Lung (tissue), 12 donors: ENCODE measurements around the gene EXOC4. TPM values are rescaled to one million over a fixed set of nuclear protein-coding genes. Genes with fewer than 3 reads are reported as not detected.

Source experiments
- ATAC-seq: fragments of 200-7000 bp; cut with Tn5 transposase; one replicate; pipeline ENCODE4 v1.9.1; 2020; ENCODE audit warnings: moderate number of reproducible peaks; ENCODE audit not compliant: insufficient read depth, low FRiP score
- DNase-seq, 3 donors: peaks; one replicate each; pipeline ENCODE4 v3.0.0-alpha.2; 2013 to 2017
- H3K27ac ChIP-seq, 2 donors: one replicate each; pipeline ENCODE4 v1.5.1; 2013; ENCODE audit warnings: mild to moderate bottlenecking in 2 of 2, moderate library complexity in 2 of 2, control low read depth in 1 of 2, inconsistent platforms in 1 of 2, low read depth in 1 of 2, low read length in 1 of 2
- H3K27me3 ChIP-seq, 3 donors: one replicate each; pipeline ENCODE4 v1.5.1; 2013; ENCODE audit warnings: low read length in 2 of 3; ENCODE audit not compliant: control insufficient read depth in 3 of 3, insufficient read depth in 3 of 3
- H3K36me3 ChIP-seq, 4 donors: one replicate each; pipeline ENCODE4 v1.5.1; 2013; ENCODE audit warnings: low read length in 4 of 4, mild to moderate bottlenecking in 1 of 4, moderate library complexity in 1 of 4; ENCODE audit not compliant: control insufficient read depth in 4 of 4, insufficient read depth in 4 of 4
- H3K4me1 ChIP-seq, 5 donors: one replicate each; pipeline ENCODE4 v1.5.1; 2013; ENCODE audit warnings: low read length in 5 of 5, mild to moderate bottlenecking in 2 of 5, moderate library complexity in 1 of 5; ENCODE audit not compliant: control insufficient read depth in 5 of 5, insufficient read depth in 5 of 5
- H3K4me3 ChIP-seq: one replicate; pipeline ENCODE4 v1.5.1; 2013; ENCODE audit warnings: mild to moderate bottlenecking, control low read depth, moderate library complexity
- H3K9ac ChIP-seq, 2 donors: one replicate each; pipeline ENCODE4 v1.5.1; 2013; ENCODE audit warnings: low read length in 2 of 2, control low read depth in 1 of 2; ENCODE audit not compliant: insufficient read depth in 1 of 2
- H3K9me3 ChIP-seq, 4 donors: one replicate each; pipeline ENCODE4 v1.5.1; 2013; ENCODE audit warnings: low read length in 3 of 4, mild to moderate bottlenecking in 1 of 4, moderate library complexity in 1 of 4; ENCODE audit not compliant: control insufficient read depth in 4 of 4, insufficient read depth in 3 of 4
- WGBS, 2 donors: extraction: QIAGEN DNeasy Blood & Tissue Kit; methylation state at CpG; one replicate each; pipeline ENCODE4 v1.1.7; 2013; 5-methylcytosine and 5-hydroxymethylcytosine counted together
- polyA plus RNA-seq, 2 donors: library from polyadenylated mRNA; stranded (reverse); fragments of 200-250 nt; gene quantifications; one replicate each; pipeline ENCODE4 v1.2.1, GENCODE V29; 2013
- total RNA-seq, 2 donors: library from RNA; depleted of rRNA in 1 of 2; stranded (reverse); fragments of >200 nt in 1 of 2; gene quantifications; one replicate each; pipeline ENCODE4 v1.2.1, GENCODE V29; 2014 to 2021
- TF ChIP-seq, protein P1 (sequence below): IDR thresholded peaks from 2 replicates; pipeline ENCODE4 v1.5.1; 2012; ENCODE audit warnings: mild to moderate bottlenecking; ENCODE audit errors: control extremely low read depth, extremely low read depth
- donor health status: control.
- donor health status: control.
- donor health status: Bipolar disorder and iron deficiency.
- donor health status: healthy.
- donor health status: DM: yes; HTN: yes; CAD: no.

The EXOC4 gene
- total and polyA plus RNA-seq, 4 donors: 10.3 to 232 (median 47.4) TPM

DNA sequence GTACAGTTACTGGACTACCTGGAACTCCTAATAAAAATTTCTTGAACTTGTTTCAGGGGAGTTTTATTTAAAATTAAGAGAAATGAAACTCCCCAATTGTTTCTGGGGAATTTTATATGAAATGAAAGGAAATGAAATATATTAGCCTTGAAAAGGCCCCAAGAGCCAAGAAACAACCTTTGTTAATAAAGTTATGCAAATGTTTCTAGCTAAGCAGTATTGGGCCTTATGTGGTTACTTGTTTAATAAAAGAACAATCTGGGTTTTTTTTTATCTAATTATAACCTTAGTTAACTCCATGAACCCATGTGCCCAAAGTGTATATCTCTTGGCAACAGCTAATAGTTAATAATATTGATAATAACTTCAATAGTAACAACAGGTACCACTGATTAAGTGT, 222.8 kb downstream of the EXOC4 start:
- no peak overlapping the region for H3K27ac ChIP-seq
- no peak for DNase-seq
- no peaks in the 10 kb centered on the region for H3K27me3 ChIP-seq
- TF ChIP-seq, protein P1, sequence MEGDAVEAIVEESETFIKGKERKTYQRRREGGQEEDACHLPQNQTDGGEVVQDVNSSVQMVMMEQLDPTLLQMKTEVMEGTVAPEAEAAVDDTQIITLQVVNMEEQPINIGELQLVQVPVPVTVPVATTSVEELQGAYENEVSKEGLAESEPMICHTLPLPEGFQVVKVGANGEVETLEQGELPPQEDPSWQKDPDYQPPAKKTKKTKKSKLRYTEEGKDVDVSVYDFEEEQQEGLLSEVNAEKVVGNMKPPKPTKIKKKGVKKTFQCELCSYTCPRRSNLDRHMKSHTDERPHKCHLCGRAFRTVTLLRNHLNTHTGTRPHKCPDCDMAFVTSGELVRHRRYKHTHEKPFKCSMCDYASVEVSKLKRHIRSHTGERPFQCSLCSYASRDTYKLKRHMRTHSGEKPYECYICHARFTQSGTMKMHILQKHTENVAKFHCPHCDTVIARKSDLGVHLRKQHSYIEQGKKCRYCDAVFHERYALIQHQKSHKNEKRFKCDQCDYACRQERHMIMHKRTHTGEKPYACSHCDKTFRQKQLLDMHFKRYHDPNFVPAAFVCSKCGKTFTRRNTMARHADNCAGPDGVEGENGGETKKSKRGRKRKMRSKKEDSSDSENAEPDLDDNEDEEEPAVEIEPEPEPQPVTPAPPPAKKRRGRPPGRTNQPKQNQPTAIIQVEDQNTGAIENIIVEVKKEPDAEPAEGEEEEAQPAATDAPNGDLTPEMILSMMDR: no peak
- no peaks in the 10 kb centered on the region for H3K9me3 ChIP-seq
- H3K9ac ChIP-seq: no peak overlapping the region
- peaks cover 0 to 2% (median 0%) of the 10 kb centered on the region in 5 donors for H3K4me1 ChIP-seq
- H3K4me3 ChIP-seq: no peak overlapping the region
- peaks cover 0 to 6% (median 0%) of the 10 kb centered on the region in 4 donors for H3K36me3 ChIP-seq
- no peak for ATAC-seq

DNA sequence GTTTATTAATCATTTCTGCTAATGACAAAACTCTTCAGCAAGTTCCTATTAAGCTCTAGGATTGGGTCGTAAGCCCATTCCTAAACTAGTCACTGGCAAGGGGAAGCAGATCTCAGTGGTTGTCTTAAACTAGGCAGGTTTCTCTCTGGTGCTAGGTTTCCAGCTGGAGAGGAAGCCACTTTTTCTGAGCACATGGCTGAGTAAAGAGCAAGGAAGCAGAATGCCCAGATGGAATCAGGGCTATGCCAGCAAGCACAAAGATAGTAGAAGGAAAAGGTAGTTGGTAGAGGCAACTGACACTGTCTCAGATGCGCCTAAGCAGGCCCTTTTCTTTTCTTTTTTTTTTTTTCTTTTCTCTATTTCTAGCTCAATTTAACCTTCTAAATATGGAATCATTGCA, 224.9 kb downstream of the EXOC4 start:
- no peak overlapping the region for H3K9ac ChIP-seq
- no peak overlapping the region for H3K4me3 ChIP-seq
- ATAC-seq: no peak
- H3K27me3 ChIP-seq: no peaks in the 10 kb centered on the region
- 98 to 100% methylated on average over 2 of the region's 2 CpGs for WGBS, 2 donors
- no peaks in the 10 kb centered on the region for H3K9me3 ChIP-seq
- peaks cover 0 to 2% (median 0%) of the 10 kb centered on the region in 5 donors for H3K4me1 ChIP-seq
- H3K27ac ChIP-seq: no peak overlapping the region
- TF ChIP-seq, protein P1: no peak
- no peak for DNase-seq
- H3K36me3 ChIP-seq: peaks cover 0 to 6% (median 3%) of the 10 kb centered on the region in 4 donors

GRCh38 chr7:133478591-133479135, 225.8 kb downstream of the EXOC4 start:
- H3K36me3 ChIP-seq: peaks cover 0 to 6% (median 3%) of the 10 kb centered on the region in 4 donors
- H3K9me3 ChIP-seq: no peaks in the 10 kb centered on the region
- H3K4me3 ChIP-seq: no peak overlapping the region
- DNase-seq (peak in 1 of 3 donors; percentile 22), ATAC-seq (no peak)
- TF ChIP-seq, protein P1: no peak
- peaks cover 0 to 2% (median 0%) of the 10 kb centered on the region in 5 donors for H3K4me1 ChIP-seq
- 53 to 57% methylated on average over 3 of the region's 3 CpGs for WGBS, 2 donors
- no peak overlapping the region for H3K27ac ChIP-seq
- no peaks in the 10 kb centered on the region for H3K27me3 ChIP-seq
- H3K9ac ChIP-seq: no peak overlapping the region
